Activated CD4-positive, alpha-beta T cell treated with anti-CD3 and anti-CD28 coated beads, Interleukin-2, amount 10 ng/mL, durations not matched to agents 7 days and 5 days (primary cell): ENCODE results near the gene C2CD2L. TPM values are rescaled to one million over a fixed set of nuclear protein-coding genes. Genes with fewer than 3 reads are reported as not detected.
A peak's percentile ranks its signal among the peaks of the same experiment; 100 is the strongest.

ENCODE experiments used
- CTCF ChIA-PET: fragments of 350-600 bp; sonication (Branson Sonifier 250); formaldehyde crosslinking; loops from one replicate; lab custom pipeline; 2021; ENCODE audit warnings: antibody characterized with exemption; lab: Charles Lee
- POLR2A ChIA-PET: fragments of 350-600 bp; sonication (Branson Sonifier 250); formaldehyde crosslinking; loops from one replicate; lab custom pipeline; 2021; ENCODE audit warnings: antibody characterized with exemption; lab: Charles Lee
- DNase-seq: peaks from one replicate; pipeline ENCODE4 v3.0.0-alpha.2; 2020
- H3K27ac Mint-ChIP-seq: one replicate; pipeline ENCODE4 v1.8.0; 2021; ENCODE audit warnings: mild to moderate bottlenecking, moderate library complexity, mixed read lengths
- H3K27me3 Mint-ChIP-seq: one replicate; pipeline ENCODE4 v1.8.0; 2021; ENCODE audit warnings: mixed read lengths
- H3K36me3 Mint-ChIP-seq: one replicate; pipeline ENCODE4 v1.8.0; 2021; ENCODE audit warnings: low read depth, mixed read lengths
- H3K4me1 Mint-ChIP-seq: one replicate; pipeline ENCODE4 v1.8.0; 2021; ENCODE audit warnings: mixed read lengths
- H3K4me3 Mint-ChIP-seq: one replicate; pipeline ENCODE4 v1.8.0; 2021; ENCODE audit warnings: mild to moderate bottlenecking, moderate library complexity, mixed read lengths
- H3K9me3 Mint-ChIP-seq: one replicate; pipeline ENCODE4 v1.8.0; 2021; ENCODE audit warnings: mixed read lengths
- total RNA-seq, 2 experiments: library from RNA; stranded (reverse); gene quantifications; one replicate each; pipeline ENCODE4 v1.2.3, GENCODE V29; 2021

Gene C2CD2L
- total RNA-seq, 2 experiments from 2014 or later = 28.4 to 30.0 TPM

DNA sequence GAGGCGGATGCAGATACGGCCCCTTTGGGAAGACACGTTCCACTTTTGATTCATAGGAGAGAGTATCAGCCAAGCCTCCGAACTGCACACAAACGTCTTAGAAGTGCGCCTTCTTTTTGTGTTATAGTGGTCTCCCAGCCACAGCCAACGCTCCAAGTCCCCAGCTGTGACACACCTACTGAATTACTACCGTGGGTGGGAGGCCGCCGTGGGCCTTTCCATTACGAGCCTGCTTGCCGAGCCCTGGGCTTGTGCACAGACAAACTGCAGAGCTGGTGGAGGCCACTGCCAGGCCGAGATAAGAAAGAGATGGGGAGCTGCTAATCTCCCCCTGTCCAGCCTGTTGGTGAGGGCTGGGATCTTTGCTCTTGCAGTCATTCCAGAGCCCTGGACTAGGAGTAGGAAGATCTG is 21.7 kb upstream of the C2CD2L start:
- Mint-ChIP-seq H3K27me3 (no peaks in the 10 kb centered on the region), H3K36me3 (peaks cover 21% of the 10 kb centered on the region), H3K9me3 (no peaks in the 10 kb centered on the region), H3K27ac (peak overlapping the region; percentile 94), H3K4me1 (peaks cover 50% of the 10 kb centered on the region), H3K4me3 (peak overlapping the region; percentile 96)
- DNase-seq = no peak
- ChIA-PET POLR2A (interaction anchor here (0.6 kb wide), 2 partner anchors 20 to 296 kb away, joined by 3 to 5 read pairs; no protein-coding TSS in a partner anchor), CTCF (interaction anchor here (0.6 to 2.2 kb wide), 8 partner anchors 9 to 236 kb away, joined by 3 to 13 read pairs (median 5); partner anchors contain the start of genes DPAGT1 and VPS11)

DNA sequence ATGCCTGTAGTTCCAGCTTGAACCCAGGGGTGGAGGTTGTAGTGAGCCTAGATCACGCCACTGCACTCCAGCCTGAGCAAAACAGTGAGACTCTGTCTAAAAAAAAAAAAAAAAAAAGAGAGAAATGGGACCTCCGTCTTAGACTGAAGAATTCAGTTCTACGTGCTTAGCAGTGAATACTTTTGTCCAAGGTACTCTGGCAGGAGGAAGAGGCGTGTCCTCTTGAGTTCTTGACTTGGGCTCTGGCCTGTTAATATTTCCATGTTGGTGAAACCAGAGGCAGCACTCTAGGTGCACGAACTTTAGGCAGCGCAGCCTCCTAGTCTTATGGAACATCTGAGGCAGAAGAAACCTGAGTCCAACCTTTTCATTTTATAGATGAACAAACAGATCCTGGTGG is 20.0 kb upstream of the C2CD2L start:
- H3K27me3 Mint-ChIP-seq = no peaks in the 10 kb centered on the region
- H3K9me3 Mint-ChIP-seq = no peaks in the 10 kb centered on the region
- peaks cover 13% of the 10 kb centered on the region for H3K36me3 Mint-ChIP-seq
- no peak for DNase-seq
- H3K27ac Mint-ChIP-seq = peak overlapping the region; percentile 57
- H3K4me1 Mint-ChIP-seq = peaks cover 62% of the 10 kb centered on the region
- H3K4me3 Mint-ChIP-seq = no peak overlapping the region
- POLR2A ChIA-PET = no interaction called here
- CTCF ChIA-PET = interaction anchor here (1.1 to 1.8 kb wide), 3 partner anchors 10 to 17 kb away, joined by 3 to 7 read pairs (median 5); partner anchors contain the start of gene DPAGT1

DNA sequence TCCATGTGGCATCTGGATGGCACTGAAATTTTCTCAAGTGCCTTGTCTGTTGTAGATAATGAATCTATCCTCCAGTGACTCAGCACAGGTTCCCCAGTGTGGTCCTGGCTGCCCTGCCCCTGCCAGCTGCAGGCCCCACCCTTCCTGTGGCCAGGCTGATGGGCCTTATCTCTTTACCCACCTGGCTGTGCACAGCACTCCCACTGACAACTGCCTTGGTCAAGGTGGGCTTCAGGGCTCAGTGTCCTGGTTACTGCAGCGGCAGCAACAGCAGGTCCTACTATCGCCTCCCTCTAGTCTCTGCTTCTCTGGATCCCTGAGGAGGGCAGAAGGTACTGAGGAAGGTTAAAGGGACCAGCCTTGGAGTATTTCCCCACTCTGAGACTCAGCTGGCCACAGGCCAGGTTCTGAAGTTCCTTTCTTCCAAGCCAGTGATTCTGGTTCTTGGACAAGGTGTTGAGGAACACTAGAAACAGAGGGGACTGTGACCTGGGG is 19.4 kb upstream of the C2CD2L start:
- H3K27me3 Mint-ChIP-seq = no peaks in the 10 kb centered on the region
- peaks cover 20% of the 10 kb centered on the region for H3K36me3 Mint-ChIP-seq
- H3K9me3 Mint-ChIP-seq = no peaks in the 10 kb centered on the region
- peak overlapping the region; percentile 71 for H3K27ac Mint-ChIP-seq
- CTCF ChIA-PET = interaction anchor here (1.1 kb wide), 1 partner anchor 9 kb away, joined by 3 read pairs; no protein-coding TSS in a partner anchor
- H3K4me3 Mint-ChIP-seq = no peak overlapping the region
- peaks cover 68% of the 10 kb centered on the region for H3K4me1 Mint-ChIP-seq
- DNase-seq = no peak
- POLR2A ChIA-PET = no interaction called here

DNA sequence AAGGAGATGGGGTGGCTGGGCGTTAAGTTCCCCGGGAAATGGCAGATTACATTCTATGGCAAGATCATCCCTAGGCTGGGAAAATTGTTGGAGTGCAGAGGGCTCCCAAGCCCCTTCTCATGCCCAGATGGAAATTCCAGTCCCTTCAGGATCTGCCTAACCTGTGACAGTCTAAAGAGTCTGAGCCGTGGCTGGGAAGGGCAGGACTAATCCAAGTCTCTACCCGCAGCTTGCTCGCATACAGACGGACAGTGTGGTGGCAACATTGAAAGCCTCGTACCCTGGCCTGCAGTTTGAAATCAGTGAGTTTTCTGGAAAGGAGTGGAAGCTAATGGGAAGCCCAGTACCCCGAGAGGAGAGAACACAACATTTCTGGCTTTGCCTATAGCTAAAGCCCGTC is 18.7 kb upstream of the C2CD2L start:
- DNase-seq = no peak
- Mint-ChIP-seq H3K4me1 (peaks cover 74% of the 10 kb centered on the region), H3K27ac (no peak overlapping the region), H3K4me3 (no peak overlapping the region), H3K9me3 (no peaks in the 10 kb centered on the region), H3K36me3 (peaks cover 26% of the 10 kb centered on the region), H3K27me3 (no peaks in the 10 kb centered on the region)
- CTCF ChIA-PET = interaction anchor here (1.1 to 1.9 kb wide), 3 partner anchors 10 to 41 kb away, joined by 3 to 6 read pairs (median 4); partner anchors contain the start of gene VPS11
- POLR2A ChIA-PET = no interaction called here

DNA sequence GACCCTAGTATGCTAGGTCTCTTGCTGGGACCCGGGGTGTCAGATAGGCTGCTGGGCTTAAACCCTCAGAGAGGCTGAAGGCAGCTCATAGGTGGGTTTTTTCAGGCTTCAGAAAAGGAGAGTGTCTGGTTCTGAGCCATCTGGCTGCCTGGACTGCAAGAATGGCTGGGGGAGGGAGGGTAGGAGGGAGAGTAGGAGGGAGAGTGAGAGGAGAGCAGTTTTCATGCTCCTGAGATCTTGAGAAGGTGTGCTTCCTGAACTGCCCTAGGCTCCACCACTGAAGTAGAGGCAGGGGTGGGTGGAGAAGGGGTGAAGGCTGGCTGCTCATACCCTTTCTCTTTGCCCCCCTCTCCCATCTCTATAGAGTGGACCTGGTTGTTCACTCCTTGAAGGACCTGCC is 17.8 kb upstream of the C2CD2L start:
- DNase-seq = no peak
- Mint-ChIP-seq H3K27ac (no peak overlapping the region), H3K36me3 (peaks cover 35% of the 10 kb centered on the region), H3K4me3 (no peak overlapping the region), H3K4me1 (peaks cover 75% of the 10 kb centered on the region), H3K27me3 (no peaks in the 10 kb centered on the region), H3K9me3 (no peaks in the 10 kb centered on the region)
- CTCF ChIA-PET = interaction anchor here (1.1 to 1.9 kb wide), 3 partner anchors 10 to 42 kb away, joined by 3 to 6 read pairs (median 4); partner anchors contain the start of gene VPS11
- POLR2A ChIA-PET = no interaction called here

DNA sequence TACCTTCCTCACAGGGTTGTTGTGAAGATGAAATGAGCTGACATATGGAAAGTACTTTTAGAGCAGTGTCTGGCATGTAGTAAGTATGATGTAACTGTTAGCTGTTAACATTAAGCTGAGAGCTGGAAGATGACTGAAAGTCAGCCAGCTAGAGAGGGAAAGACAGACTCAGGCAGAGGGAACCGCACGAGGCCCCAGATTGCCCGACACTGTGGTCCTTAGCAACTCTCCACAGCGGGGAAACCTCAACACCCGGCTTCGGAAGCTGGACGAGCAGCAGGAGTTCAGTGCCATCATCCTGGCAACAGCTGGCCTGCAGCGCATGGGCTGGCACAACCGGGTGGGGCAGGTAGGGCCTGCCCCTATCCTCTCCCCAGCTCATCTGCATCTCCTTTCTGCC is 16.0 kb upstream of the C2CD2L start:
- ChIA-PET CTCF (interaction anchor here (0.8 to 2.1 kb wide), 3 partner anchors 8 to 61 kb away, joined by 3 to 4 read pairs (median 3); partner anchors contain the start of gene SLC37A4), POLR2A (interaction anchor here (0.6 kb wide), 1 partner anchor 9 kb away, joined by 5 read pairs; no protein-coding TSS in a partner anchor)
- Mint-ChIP-seq H3K9me3 (no peaks in the 10 kb centered on the region), H3K27ac (peak overlapping the region; percentile 57), H3K4me3 (no peak overlapping the region), H3K4me1 (peaks cover 67% of the 10 kb centered on the region), H3K36me3 (peaks cover 45% of the 10 kb centered on the region), H3K27me3 (no peaks in the 10 kb centered on the region)
- DNase-seq = no peak

DNA sequence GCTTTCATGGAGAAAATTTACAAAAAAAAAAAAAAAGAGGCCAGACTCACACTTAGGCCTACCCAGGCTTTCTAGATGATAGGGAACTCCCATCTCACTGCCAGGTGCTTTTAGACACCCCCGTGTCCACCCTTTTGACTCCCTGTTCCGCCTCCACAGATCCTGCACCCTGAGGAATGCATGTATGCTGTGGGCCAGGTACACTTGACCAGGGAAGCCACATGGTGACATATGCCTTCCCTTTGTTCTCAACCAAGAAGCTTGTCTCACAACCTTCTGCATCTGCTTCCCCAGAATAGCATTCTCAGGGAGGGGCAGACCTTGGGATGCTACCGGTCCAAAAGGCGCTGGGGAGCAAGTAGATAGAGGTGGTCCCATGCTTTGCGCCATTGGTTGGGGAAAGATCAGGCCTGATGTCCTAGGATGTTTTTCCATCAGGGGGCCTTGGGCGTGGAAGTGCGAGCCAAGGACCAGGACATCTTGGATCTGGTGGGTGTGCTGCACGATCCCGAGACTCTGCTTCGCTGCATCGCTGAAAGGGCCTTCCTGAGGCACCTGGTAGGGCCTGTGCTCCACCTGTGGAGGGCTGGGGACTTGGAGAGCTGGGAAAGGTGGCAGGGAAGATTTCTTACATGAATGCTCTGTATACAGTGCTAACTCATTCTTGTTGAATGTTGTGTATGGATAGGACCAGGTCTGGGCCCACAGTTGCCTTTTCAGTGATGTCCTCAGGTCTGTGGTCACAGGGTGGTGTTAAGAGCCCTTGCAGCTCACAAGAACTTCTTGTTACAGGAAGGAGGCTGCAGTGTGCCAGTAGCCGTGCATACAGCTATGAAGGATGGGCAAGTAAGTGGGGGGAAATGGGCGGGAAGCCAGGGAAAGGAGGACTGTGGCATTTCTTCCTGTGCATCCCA is 14.9 kb upstream of the C2CD2L start:
- H3K27me3 Mint-ChIP-seq = no peaks in the 10 kb centered on the region
- CTCF ChIA-PET = interaction anchor here (0.9 to 2.1 kb wide), 3 partner anchors 9 to 62 kb away, joined by 3 to 4 read pairs (median 4); partner anchors contain the start of gene SLC37A4
- H3K36me3 Mint-ChIP-seq = peaks cover 53% of the 10 kb centered on the region
- peak overlapping the region; percentile 78 for H3K27ac Mint-ChIP-seq
- POLR2A ChIA-PET = interaction anchor here (0.6 kb wide), 1 partner anchor 10 kb away, joined by 5 read pairs; no protein-coding TSS in a partner anchor
- DNase-seq = no peak
- no peaks in the 10 kb centered on the region for H3K9me3 Mint-ChIP-seq
- H3K4me3 Mint-ChIP-seq = peak overlapping the region; percentile 94
- peaks cover 70% of the 10 kb centered on the region for H3K4me1 Mint-ChIP-seq

DNA sequence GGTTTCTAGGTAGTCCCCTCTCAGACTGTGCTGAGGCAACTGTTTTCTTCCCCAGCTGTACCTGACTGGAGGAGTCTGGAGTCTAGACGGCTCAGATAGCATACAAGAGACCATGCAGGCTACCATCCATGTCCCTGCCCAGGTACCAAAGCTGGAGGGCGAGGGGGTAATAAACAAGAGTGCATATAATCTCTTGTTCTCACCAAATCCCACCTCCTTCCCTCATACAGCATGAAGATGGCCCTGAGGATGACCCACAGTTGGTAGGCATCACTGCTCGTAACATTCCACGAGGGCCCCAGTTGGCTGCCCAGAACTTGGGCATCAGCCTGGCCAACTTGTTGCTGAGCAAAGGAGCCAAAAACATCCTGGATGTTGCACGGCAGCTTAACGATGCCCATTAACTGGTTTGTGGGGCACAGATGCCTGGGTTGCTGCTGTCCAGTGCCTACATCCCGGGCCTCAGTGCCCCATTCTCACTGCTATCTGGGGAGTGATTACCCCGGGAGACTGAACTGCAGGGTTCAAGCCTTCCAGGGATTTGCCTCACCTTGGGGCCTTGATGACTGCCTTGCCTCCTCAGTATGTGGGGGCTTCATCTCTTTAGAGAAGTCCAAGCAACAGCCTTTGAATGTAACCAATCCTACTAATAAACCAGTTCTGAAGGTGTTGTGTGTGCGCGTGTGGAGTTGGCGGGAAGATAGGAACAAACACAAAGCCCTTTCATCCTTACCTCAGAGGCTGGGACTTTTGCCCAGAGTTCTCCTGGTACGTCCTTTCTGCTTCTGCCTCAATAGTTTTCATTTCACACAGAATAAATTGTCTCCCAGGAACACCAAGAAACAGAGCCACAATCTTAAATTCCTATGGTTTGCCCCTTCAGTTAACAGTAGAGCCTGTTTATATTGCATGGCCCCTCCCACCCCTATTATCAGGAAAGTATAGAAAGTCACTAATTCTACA is 14.0 kb upstream of the C2CD2L start:
- peaks cover 62% of the 10 kb centered on the region for H3K36me3 Mint-ChIP-seq
- ChIA-PET POLR2A (interaction anchor here (2.2 kb wide), 1 partner anchor 26 kb away, joined by 6 read pairs; the partner anchor contains the start of gene VPS11), CTCF (interaction anchor here (2.1 to 2.3 kb wide), 2 partner anchors 8 to 10 kb away, joined by 4 to 13 read pairs; partner anchors contain the start of gene HMBS)
- H3K27me3 Mint-ChIP-seq = no peaks in the 10 kb centered on the region
- H3K4me1 Mint-ChIP-seq = peaks cover 65% of the 10 kb centered on the region
- H3K9me3 Mint-ChIP-seq = no peaks in the 10 kb centered on the region
- peak overlapping the region; percentile 87 for H3K27ac Mint-ChIP-seq
- H3K4me3 Mint-ChIP-seq = peak overlapping the region; percentile 94
- DNase-seq = no peak

DNA sequence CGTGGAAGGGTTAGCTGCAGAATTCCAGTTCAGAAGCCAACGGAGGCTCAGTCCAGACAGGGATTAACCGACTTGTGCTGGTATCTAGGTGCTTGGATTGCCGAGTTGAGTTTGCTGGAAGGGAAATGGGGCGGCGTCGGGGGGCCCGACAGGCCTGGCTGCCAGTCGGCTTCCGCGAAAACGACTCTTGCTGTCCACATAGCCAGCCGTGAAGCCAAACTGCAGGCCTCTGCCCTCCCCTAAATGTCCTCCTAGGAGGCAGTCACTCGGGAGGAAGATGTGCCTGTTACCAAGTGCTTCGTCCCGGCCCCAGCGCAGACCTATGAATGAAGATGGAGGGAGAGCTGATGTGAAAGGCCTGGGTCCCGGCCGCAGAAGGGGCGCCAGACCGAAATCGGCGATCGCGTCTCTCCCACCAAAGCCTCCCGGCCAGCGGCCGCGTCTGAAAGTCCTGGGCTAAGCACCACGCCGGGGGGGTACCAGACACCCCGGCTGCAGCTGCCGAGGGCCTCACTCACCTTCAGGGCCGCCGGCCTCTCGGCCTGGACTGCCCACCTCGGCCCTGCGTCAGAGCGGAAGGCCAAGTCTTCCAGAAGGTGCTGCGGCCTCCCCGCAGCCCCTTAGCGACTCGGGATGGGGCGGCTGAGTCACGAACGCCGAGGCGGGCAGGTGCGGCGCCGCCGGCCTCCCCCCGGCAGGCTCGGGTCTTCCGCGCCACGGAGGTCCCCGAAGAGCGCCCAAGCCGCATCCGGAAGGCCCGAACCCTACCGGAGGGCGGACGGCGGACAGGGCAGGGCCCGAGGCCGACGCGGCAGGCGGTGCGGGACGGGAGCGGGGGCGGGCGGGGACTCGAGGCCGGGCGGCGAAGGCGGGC is 13.0 kb upstream of the C2CD2L start:
- no peaks in the 10 kb centered on the region for H3K27me3 Mint-ChIP-seq
- peak overlapping the region; percentile 94 for H3K4me3 Mint-ChIP-seq
- no peaks in the 10 kb centered on the region for H3K9me3 Mint-ChIP-seq
- CTCF ChIA-PET = interaction anchor here (0.6 to 2.3 kb wide), 4 partner anchors 9 to 168 kb away, joined by 3 to 13 read pairs (median 4); partner anchors contain the start of genes HMBS and VPS11
- peak overlapping the region; percentile 95 for H3K27ac Mint-ChIP-seq
- H3K36me3 Mint-ChIP-seq = peaks cover 72% of the 10 kb centered on the region
- POLR2A ChIA-PET = interaction anchor here (0.6 to 2.2 kb wide), 6 partner anchors 10 to 75 kb away, joined by 3 to 7 read pairs (median 4); partner anchors contain the start of genes C2CD2L, HMBS, TRAPPC4 and VPS11
- H3K4me1 Mint-ChIP-seq = peaks cover 66% of the 10 kb centered on the region
- peak; percentile 29 for DNase-seq

DNA sequence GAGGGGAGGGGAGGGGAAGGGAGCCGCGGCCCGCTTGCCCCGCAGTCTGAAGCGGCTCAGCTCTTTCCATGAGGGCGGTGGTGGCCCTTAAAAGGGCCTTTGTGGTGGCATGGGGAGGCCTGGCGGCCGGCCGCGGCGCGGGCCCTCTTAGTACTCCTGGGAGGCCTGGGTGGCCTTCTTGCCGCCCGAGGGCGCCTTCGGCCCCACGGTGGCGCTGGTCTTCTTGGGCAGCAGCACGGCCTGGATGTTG is 12.4 kb upstream of the C2CD2L start:
- ChIA-PET CTCF (interaction anchor here (0.6 to 2.3 kb wide), 6 partner anchors 9 to 167 kb away, joined by 3 to 13 read pairs (median 4); partner anchors contain the start of genes HMBS and VPS11), POLR2A (interaction anchor here (0.6 to 2.2 kb wide), 6 partner anchors 10 to 76 kb away, joined by 3 to 7 read pairs (median 4); partner anchors contain the start of genes C2CD2L, HMBS, TRAPPC4 and VPS11)
- H3K9me3 Mint-ChIP-seq = no peaks in the 10 kb centered on the region
- H3K4me1 Mint-ChIP-seq = peaks cover 64% of the 10 kb centered on the region
- DNase-seq = peak; percentile 56
- peak overlapping the region; percentile 94 for H3K4me3 Mint-ChIP-seq
- peaks cover 72% of the 10 kb centered on the region for H3K36me3 Mint-ChIP-seq
- H3K27me3 Mint-ChIP-seq = no peaks in the 10 kb centered on the region
- H3K27ac Mint-ChIP-seq = peak overlapping the region; percentile 95
